ENCODE measurements around the gene CHN2. TPM values are rescaled to one million over a fixed set of nuclear protein-coding genes. Genes with fewer than 3 reads are reported as not detected.

CHN2 gene
- polyA plus RNA-seq, 1 of the 3 experiments (the other 2 are of a cell fraction): 0.02 TPM

DNA sequence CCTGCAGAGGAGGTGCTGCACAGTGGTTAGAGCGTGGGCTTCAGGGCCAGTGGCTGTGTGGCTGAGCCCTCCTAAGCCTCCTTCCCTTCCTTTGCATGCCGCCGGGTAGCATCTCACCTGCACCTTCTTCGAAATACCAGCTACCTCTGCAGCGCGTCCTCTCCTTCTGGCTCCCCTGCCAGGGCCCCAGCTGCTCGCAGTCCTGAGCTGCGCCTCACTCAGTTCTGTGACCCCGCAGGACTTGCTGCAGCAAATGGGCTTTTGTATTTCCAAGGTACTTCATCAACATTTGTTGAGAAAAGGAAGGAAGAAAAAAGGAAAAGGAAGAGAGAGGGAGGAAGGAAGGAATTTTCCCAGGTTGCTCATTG is 222.3 kb downstream of the CHN2 start (continued):
- TF ChIP-seq FOXJ3 (CRISPR knock-in tag; IDR thresholded peaks at IDR 0.05) (no peak), POLR2AphosphoS5 (IDR thresholded peaks at IDR 0.05; ENCODE audit: low read depth, low read length) (no peak), ELF1 (IDR thresholded peaks at IDR 0.05) (no peak), FOXM1 (IDR thresholded peaks at IDR 0.05; ENCODE audit: low read depth) (no peak), SMC3 (IDR thresholded peaks at IDR 0.05; ENCODE audit: low read depth, low read length) (no peak), RAD21 (IDR thresholded peaks at IDR 0.05; ENCODE audit: low read length) (no peak), EP300 (IDR thresholded peaks at IDR 0.05; ENCODE audit: borderline replicate concordance in 1 of 2, low read depth in 1 of 2, low read length in 1 of 2) (no peak)

DNA sequence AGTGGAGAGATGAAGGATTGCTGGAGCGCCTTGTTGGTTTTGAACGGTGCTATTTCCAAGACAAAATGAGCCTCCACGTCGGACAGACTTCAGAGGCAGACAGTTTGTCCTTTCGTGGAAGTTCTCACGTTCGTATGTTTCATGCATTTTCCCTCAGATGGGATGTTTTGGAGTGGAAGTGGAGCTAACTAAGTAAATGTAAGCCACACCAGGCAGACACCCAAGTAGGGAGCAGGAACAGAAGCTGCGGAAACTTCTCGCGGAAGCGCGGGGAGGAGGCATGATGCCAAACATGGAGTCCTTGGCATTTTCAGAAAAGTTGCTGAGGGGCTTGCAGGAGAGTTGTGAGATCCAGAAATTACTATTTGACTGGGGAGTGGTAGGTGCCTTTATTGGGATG is 223.5 kb downstream of the CHN2 start:
- Histone ChIP-seq H3K27me3 (ENCODE audit: insufficient read depth) (no peaks in the 10 kb centered on the region), H3K4me2 (no peak overlapping the region), H3K36me3 (replicated peaks in 1 of 2; ENCODE audit: control insufficient read depth in 1 of 2, insufficient read depth in 2 of 2, low read length in 1 of 2) (no peaks in the 10 kb centered on the region), H3K9me2 (no peaks in the 10 kb centered on the region), H3K79me2 (ENCODE audit: insufficient read depth) (no peaks in the 10 kb centered on the region), H4K20me1 (ENCODE audit: insufficient read depth) (no peaks in the 10 kb centered on the region), H3K4me3 (ENCODE audit: low read depth in 2 of 2, low read length in 1 of 2) (no peak overlapping the region), H3K9me3 (no peaks in the 10 kb centered on the region), H3K4me1 (ENCODE audit: control insufficient read depth in 1 of 2, insufficient read depth in 2 of 2, low read depth in 1 of 2, low read length in 1 of 2) (no peaks in the 10 kb centered on the region), H2AFZ (ENCODE audit: low read depth) (no peak overlapping the region), H3F3A (replicated peaks; ENCODE audit: insufficient read depth) (no peaks in the 10 kb centered on the region), H3K27ac (ENCODE audit: low read depth in 2 of 2, low read length in 1 of 2) (no peak overlapping the region), H3K9ac (no peak overlapping the region)
- ChIA-PET POLR2A (no interaction called here), CTCF (interaction anchor here (1.2 to 6.7 kb wide), 6 partner anchors 9 to 496 kb away, joined by 5 to 67 read pairs (median 17); no protein-coding TSS in a partner anchor)
- no peak for DNase-seq
- WGBS (ENCODE audit: low lambda C conversion rate): 87% methylated on average over 12 of the region's 12 CpGs
- no peak for TF ChIP-seq RXRA (IDR thresholded peaks at IDR 0.05; ENCODE audit: borderline replicate concordance, low read depth)
- no peak for TF ChIP-seq RCOR1 (IDR thresholded peaks at IDR 0.05; ENCODE audit: low read length)
- no peak for TF ChIP-seq TCF12 (IDR thresholded peaks at IDR 0.05)
- TF ChIP-seq GABPA (IDR thresholded peaks at IDR 0.05; ENCODE audit: low read depth): no peak
- no peak for TF ChIP-seq CHD2 (IDR thresholded peaks at IDR 0.05; ENCODE audit: low read length, partially characterized antibody)
- no peak for TF ChIP-seq SMC3 (IDR thresholded peaks at IDR 0.05; ENCODE audit: low read depth, low read length)
- no peak for TF ChIP-seq FOXJ3 (CRISPR knock-in tag; IDR thresholded peaks at IDR 0.05)
- no peak for TF ChIP-seq MXI1 (IDR thresholded peaks at IDR 0.05; ENCODE audit: low read depth, low read length)
- TF ChIP-seq FOSL2 (IDR thresholded peaks at IDR 0.05; ENCODE audit: borderline replicate concordance, low read depth): no peak
- TF ChIP-seq NFIC (IDR thresholded peaks at IDR 0.05; ENCODE audit: borderline replicate concordance): no peak
- TF ChIP-seq, protein P1, sequence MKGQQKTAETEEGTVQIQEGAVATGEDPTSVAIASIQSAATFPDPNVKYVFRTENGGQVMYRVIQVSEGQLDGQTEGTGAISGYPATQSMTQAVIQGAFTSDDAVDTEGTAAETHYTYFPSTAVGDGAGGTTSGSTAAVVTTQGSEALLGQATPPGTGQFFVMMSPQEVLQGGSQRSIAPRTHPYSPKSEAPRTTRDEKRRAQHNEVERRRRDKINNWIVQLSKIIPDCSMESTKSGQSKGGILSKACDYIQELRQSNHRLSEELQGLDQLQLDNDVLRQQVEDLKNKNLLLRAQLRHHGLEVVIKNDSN (IDR thresholded peaks at IDR 0.05; ENCODE audit: borderline replicate concordance, low read depth): no peak
- TF ChIP-seq, protein P2, sequence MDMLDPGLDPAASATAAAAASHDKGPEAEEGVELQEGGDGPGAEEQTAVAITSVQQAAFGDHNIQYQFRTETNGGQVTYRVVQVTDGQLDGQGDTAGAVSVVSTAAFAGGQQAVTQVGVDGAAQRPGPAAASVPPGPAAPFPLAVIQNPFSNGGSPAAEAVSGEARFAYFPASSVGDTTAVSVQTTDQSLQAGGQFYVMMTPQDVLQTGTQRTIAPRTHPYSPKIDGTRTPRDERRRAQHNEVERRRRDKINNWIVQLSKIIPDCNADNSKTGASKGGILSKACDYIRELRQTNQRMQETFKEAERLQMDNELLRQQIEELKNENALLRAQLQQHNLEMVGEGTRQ (IDR thresholded peaks at IDR 0.05; ENCODE audit: borderline replicate concordance, low read depth, low read length): no peak
- TF ChIP-seq EP300 (IDR thresholded peaks at IDR 0.05; ENCODE audit: borderline replicate concordance in 1 of 2, low read depth in 1 of 2, low read length in 1 of 2): no peak
- no peak for TF ChIP-seq JUND (IDR thresholded peaks at IDR 0.05)
- TF ChIP-seq EZH2phosphoT487 (IDR thresholded peaks at IDR 0.05; ENCODE audit: borderline replicate concordance, low read depth): no peak
- TF ChIP-seq, protein P3, sequence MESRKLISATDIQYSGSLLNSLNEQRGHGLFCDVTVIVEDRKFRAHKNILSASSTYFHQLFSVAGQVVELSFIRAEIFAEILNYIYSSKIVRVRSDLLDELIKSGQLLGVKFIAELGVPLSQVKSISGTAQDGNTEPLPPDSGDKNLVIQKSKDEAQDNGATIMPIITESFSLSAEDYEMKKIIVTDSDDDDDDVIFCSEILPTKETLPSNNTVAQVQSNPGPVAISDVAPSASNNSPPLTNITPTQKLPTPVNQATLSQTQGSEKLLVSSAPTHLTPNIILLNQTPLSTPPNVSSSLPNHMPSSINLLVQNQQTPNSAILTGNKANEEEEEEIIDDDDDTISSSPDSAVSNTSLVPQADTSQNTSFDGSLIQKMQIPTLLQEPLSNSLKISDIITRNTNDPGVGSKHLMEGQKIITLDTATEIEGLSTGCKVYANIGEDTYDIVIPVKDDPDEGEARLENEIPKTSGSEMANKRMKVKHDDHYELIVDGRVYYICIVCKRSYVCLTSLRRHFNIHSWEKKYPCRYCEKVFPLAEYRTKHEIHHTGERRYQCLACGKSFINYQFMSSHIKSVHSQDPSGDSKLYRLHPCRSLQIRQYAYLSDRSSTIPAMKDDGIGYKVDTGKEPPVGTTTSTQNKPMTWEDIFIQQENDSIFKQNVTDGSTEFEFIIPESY (IDR thresholded peaks at IDR 0.05; ENCODE audit: borderline replicate concordance, low read depth): no peak
- TF ChIP-seq, protein P4, sequence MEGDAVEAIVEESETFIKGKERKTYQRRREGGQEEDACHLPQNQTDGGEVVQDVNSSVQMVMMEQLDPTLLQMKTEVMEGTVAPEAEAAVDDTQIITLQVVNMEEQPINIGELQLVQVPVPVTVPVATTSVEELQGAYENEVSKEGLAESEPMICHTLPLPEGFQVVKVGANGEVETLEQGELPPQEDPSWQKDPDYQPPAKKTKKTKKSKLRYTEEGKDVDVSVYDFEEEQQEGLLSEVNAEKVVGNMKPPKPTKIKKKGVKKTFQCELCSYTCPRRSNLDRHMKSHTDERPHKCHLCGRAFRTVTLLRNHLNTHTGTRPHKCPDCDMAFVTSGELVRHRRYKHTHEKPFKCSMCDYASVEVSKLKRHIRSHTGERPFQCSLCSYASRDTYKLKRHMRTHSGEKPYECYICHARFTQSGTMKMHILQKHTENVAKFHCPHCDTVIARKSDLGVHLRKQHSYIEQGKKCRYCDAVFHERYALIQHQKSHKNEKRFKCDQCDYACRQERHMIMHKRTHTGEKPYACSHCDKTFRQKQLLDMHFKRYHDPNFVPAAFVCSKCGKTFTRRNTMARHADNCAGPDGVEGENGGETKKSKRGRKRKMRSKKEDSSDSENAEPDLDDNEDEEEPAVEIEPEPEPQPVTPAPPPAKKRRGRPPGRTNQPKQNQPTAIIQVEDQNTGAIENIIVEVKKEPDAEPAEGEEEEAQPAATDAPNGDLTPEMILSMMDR (IDR thresholded peaks at IDR 0.05): no peak
- no peak for TF ChIP-seq TAF1 (IDR thresholded peaks at IDR 0.05; ENCODE audit: borderline replicate concordance, low read depth, low read length)
- no peak for TF ChIP-seq YY1 (IDR thresholded peaks at IDR 0.05; ENCODE audit: low read depth)
- TF ChIP-seq, protein P5, sequence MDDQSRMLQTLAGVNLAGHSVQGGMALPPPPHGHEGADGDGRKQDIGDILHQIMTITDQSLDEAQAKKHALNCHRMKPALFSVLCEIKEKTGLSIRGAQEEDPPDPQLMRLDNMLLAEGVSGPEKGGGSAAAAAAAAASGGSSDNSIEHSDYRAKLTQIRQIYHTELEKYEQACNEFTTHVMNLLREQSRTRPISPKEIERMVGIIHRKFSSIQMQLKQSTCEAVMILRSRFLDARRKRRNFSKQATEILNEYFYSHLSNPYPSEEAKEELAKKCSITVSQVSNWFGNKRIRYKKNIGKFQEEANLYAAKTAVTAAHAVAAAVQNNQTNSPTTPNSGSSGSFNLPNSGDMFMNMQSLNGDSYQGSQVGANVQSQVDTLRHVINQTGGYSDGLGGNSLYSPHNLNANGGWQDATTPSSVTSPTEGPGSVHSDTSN (IDR thresholded peaks at IDR 0.05): no peak
